GM12892 (cell line): ENCODE data around the gene SLCO1C1.

ENCODE experiments used
- DNase-seq: peaks from one replicate; pipeline ENCODE4 v3.0.0; 2011; ENCODE audit not compliant: insufficient read length
- FAIRE-seq: peaks from 2 replicates; lab custom pipeline; 2011; peaks lifted over from hg19 to GRCh38; lab: Jason Lieb, UNC
- POLR2A ChIP-seq: IDR thresholded peaks from 2 replicates; pipeline ENCODE4 v1.6.1; 2011; ENCODE audit warnings: low read depth, low read length, control low read depth
- POLR2AphosphoS5 ChIP-seq: IDR thresholded peaks from 2 replicates; pipeline ENCODE4 v1.6.1; 2011; ENCODE audit warnings: low read depth, low read length, control low read depth
- TAF1 ChIP-seq: IDR thresholded peaks from 2 replicates; pipeline ENCODE4 v1.6.1; 2011; ENCODE audit warnings: low read depth, mild to moderate bottlenecking, control low read depth, low read length, borderline replicate concordance

SLCO1C1 gene

DNA sequence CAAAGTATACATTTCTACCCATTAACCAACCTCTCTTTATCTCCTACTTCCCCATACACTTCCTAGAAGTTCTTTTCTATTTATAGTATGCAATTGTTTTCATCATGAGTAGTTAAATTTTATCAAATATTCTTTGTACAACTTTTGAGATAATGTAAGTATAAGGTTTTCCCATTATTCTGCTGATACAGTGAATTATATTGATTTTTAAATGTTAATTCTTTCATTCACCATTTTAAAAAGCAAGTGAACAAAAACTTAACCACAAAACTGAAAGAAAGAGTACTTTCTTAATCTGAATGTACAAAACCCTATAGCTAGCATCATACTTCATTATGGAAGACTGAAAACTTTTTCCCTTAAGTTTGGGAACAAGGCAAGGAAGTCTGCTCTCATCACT, 105.9 kb downstream of the SLCO1C1 start:
- DNase-seq (no peak), FAIRE-seq (no peak)
- TF ChIP-seq POLR2A = no peak
- TF ChIP-seq TAF1 = no peak
- no peak for TF ChIP-seq POLR2AphosphoS5
